Adipocyte (in vitro differentiated cells): Measurements from ENCODE around the gene GRHPR.
A peak's percentile ranks its signal among the peaks of the same experiment; 100 is the strongest.
"Not testable (repeated sequence)": the region's sequence is repeated elsewhere in the genome, so short reads cannot be mapped to it uniquely, and the experiment has no call there.

Experiments
- DNase-seq: peaks from one replicate; pipeline ENCODE4 v3.0.0-alpha.2; 2015; ENCODE audit warnings: low read depth
- H3K27me3 ChIP-seq: replicated peaks from 2 replicates; pipeline ENCODE4 v1.7.0; 2013; ENCODE audit warnings: mild to moderate bottlenecking, low read length, moderate library complexity; ENCODE audit not compliant: control insufficient read depth, insufficient read depth
- H3K36me3 ChIP-seq: 2 replicates; pipeline ENCODE4 v1.7.0; 2013; ENCODE audit warnings: low read length, mild to moderate bottlenecking, moderate library complexity; ENCODE audit not compliant: control insufficient read depth, insufficient read depth, severe bottlenecking
- H3K4me1 ChIP-seq: 2 replicates; pipeline ENCODE4 v1.7.0; 2013; ENCODE audit warnings: mild to moderate bottlenecking, low read length, moderate library complexity; ENCODE audit not compliant: control insufficient read depth, insufficient read depth
- H3K4me3 ChIP-seq: 2 replicates; pipeline ENCODE4 v1.7.0; 2013; ENCODE audit warnings: mild to moderate bottlenecking, low read length, moderate library complexity
- H3K9ac ChIP-seq: 2 replicates; pipeline ENCODE4 v1.7.0; 2013; ENCODE audit warnings: mild to moderate bottlenecking, low read length, moderate library complexity
- H3K9me3 ChIP-seq: 2 replicates; pipeline ENCODE4 v1.7.0; 2013; ENCODE audit warnings: mild to moderate bottlenecking, low read length, moderate library complexity; ENCODE audit not compliant: control insufficient read depth

Gene GRHPR

GRCh38 chr9:37468620-37469019, 46.1 kb downstream of the GRHPR start:
- no peaks in the 10 kb centered on the region for H3K9me3 ChIP-seq
- H3K27me3 ChIP-seq: no peaks in the 10 kb centered on the region
- no peak overlapping the region for H3K4me3 ChIP-seq
- no peak for DNase-seq
- H3K4me1 ChIP-seq: peaks cover 16% of the 10 kb centered on the region
- no peak overlapping the region for H3K9ac ChIP-seq
- no peaks in the 10 kb centered on the region for H3K36me3 ChIP-seq

GRCh38 chr9:37471942-37472684, 49.6 kb downstream of the GRHPR start:
- Histone ChIP-seq H3K27me3 (no peaks in the 10 kb centered on the region), H3K36me3 (no peaks in the 10 kb centered on the region), H3K4me3 (peak overlapping the region; percentile 79), H3K4me1 (peaks cover 4% of the 10 kb centered on the region), H3K9ac (peak overlapping the region; percentile 87), H3K9me3 (peaks cover 9% of the 10 kb centered on the region)
- peak; percentile 87 for DNase-seq

- H3K36me3 ChIP-seq, H3K9ac ChIP-seq, H3K4me3 ChIP-seq, H3K27me3 ChIP-seq, H3K4me1 ChIP-seq, H3K9me3 ChIP-seq, DNase-seq: not testable (repeated sequence)
Measured at GRCh38 chr9:37473982-37474381, 51.5 kb downstream of the GRHPR start.

- H3K9ac ChIP-seq: no peak overlapping the region
- H3K4me3 ChIP-seq: no peak overlapping the region
- H3K4me1 ChIP-seq: peaks cover 4% of the 10 kb centered on the region
- H3K9me3 ChIP-seq: peaks cover 9% of the 10 kb centered on the region
- DNase-seq: no peak
- H3K36me3 ChIP-seq: no peaks in the 10 kb centered on the region
- no peaks in the 10 kb centered on the region for H3K27me3 ChIP-seq
Measured at GRCh38 chr9:37474438-37474837, 51.9 kb downstream of the GRHPR start.

GRCh38 chr9:37476930-37477329, 54.4 kb downstream of the GRHPR start:
- H3K4me1 ChIP-seq: peaks cover under 1% of the 10 kb centered on the region
- no peak overlapping the region for H3K4me3 ChIP-seq
- H3K9ac ChIP-seq: no peak overlapping the region
- H3K27me3 ChIP-seq: no peaks in the 10 kb centered on the region
- H3K9me3 ChIP-seq: peaks cover 9% of the 10 kb centered on the region
- DNase-seq: no peak
- H3K36me3 ChIP-seq: no peaks in the 10 kb centered on the region

GRCh38 chr9:37477443-37477842, 54.9 kb downstream of the GRHPR start:
- not testable (repeated sequence) for H3K9me3 ChIP-seq, H3K4me3 ChIP-seq, H3K4me1 ChIP-seq, H3K27me3 ChIP-seq, DNase-seq, H3K9ac ChIP-seq, H3K36me3 ChIP-seq

GRCh38 chr9:37477987-37478619, 55.6 kb downstream of the GRHPR start:
- not testable (repeated sequence) for H3K9me3 ChIP-seq, H3K4me1 ChIP-seq, H3K9ac ChIP-seq, H3K27me3 ChIP-seq, DNase-seq, H3K36me3 ChIP-seq, H3K4me3 ChIP-seq

GRCh38 chr9:37480759-37481158, 58.3 kb downstream of the GRHPR start:
- H3K9ac ChIP-seq: no peak overlapping the region
- no peaks in the 10 kb centered on the region for H3K27me3 ChIP-seq
- H3K36me3 ChIP-seq: no peaks in the 10 kb centered on the region
- no peak overlapping the region for H3K4me3 ChIP-seq
- no peak for DNase-seq
- H3K4me1 ChIP-seq: peaks cover 4% of the 10 kb centered on the region
- no peaks in the 10 kb centered on the region for H3K9me3 ChIP-seq

- peak within 1 kb of the TSS; percentile 95 for H3K4me3 ChIP-seq
Measured at GRCh38 chr9:37485389-37486255, 63.1 kb downstream of the GRHPR start, which contains the start of gene POLR1E. TSS of gene POLR1E (plus strand) at chr9:37485948. CDS start at chr9:37486048, 100 bp downstream.

GRCh38 chr9:37486256-37486615, 63.7 kb downstream of the GRHPR start:
- no peak for DNase-seq
- H3K9me3 ChIP-seq: no peaks in the 10 kb centered on the region
- H3K27me3 ChIP-seq: no peaks in the 10 kb centered on the region
- H3K4me3 ChIP-seq: peak overlapping the region; percentile 95
- H3K4me1 ChIP-seq: peaks cover 31% of the 10 kb centered on the region
- H3K36me3 ChIP-seq: peaks cover 36% of the 10 kb centered on the region
- peak overlapping the region; percentile 93 for H3K9ac ChIP-seq

More at GRCh38 chr9:37485389-37486255, 63.1 kb downstream of the GRHPR start, which contains the start of gene POLR1E:
- Histone ChIP-seq H3K27me3 (no peaks in the 10 kb centered on the region), H3K4me1 (peaks cover 31% of the 10 kb centered on the region), H3K9ac (peak within 1 kb of the TSS; percentile 93), H3K9me3 (no peaks in the 10 kb centered on the region), H3K36me3 (peaks cover 30% of the 10 kb centered on the region)
- peak; percentile 96 for DNase-seq
